RWPE2 (cell line): ENCODE data around the gene CRISPLD2.
A peak's percentile ranks its signal among the peaks of the same experiment; 100 is the strongest.

ENCODE experiments used
- ATAC-seq: fragments of 200-7000 bp; cut with Tn5 transposase; 3 replicates; pipeline ENCODE4 v1.9.1; 2021; ENCODE audit warnings: low read depth
- DNase-seq: peaks from one replicate; pipeline ENCODE4 v3.0.0-alpha.2; 2020; ENCODE audit warnings: low spot score
- H3K27ac ChIP-seq: fragments of 450-650 bp; 2 replicates; pipeline ENCODE4 v1.5.1; 2017; ENCODE audit warnings: mild to moderate bottlenecking; ENCODE audit not compliant: poor library complexity, severe bottlenecking
- H3K27me3 ChIP-seq: fragments of 250-450 bp; sonication (Bioruptor Pico); 2 replicates; pipeline ENCODE4 v1.5.1; 2021; ENCODE audit warnings: mild to moderate bottlenecking, moderate library complexity; ENCODE audit not compliant: insufficient read depth, poor library complexity, severe bottlenecking
- H3K36me3 ChIP-seq: fragments of 250-450 bp; sonication (Bioruptor Pico); 2 replicates; pipeline ENCODE4 v1.5.1; 2020; ENCODE audit warnings: low read depth, mild to moderate bottlenecking, moderate library complexity
- H3K4me1 ChIP-seq: fragments of 250-450 bp; sonication (Bioruptor Pico); 2 replicates; pipeline ENCODE4 v1.5.1; 2021; ENCODE audit warnings: mild to moderate bottlenecking, moderate library complexity; ENCODE audit not compliant: insufficient read depth, poor library complexity, severe bottlenecking
- H3K4me3 ChIP-seq: fragments of 250-450 bp; sonication (Bioruptor Pico); 2 replicates; pipeline ENCODE4 v1.5.1; 2021; ENCODE audit warnings: mild to moderate bottlenecking, moderate library complexity; ENCODE audit not compliant: severe bottlenecking
- H3K9me3 ChIP-seq: fragments of 250-450 bp; sonication (Bioruptor Pico); 2 replicates; pipeline ENCODE4 v1.5.1; 2021; ENCODE audit warnings: mild to moderate bottlenecking, moderate library complexity; ENCODE audit not compliant: severe bottlenecking
- TF ChIP-seq, protein P1 (sequence below): fragments of 450-650 bp; IDR thresholded peaks from one replicate; pipeline ENCODE4 v1.5.1; 2017; ENCODE audit warnings: mild to moderate bottlenecking, moderate library complexity; ENCODE audit not compliant: poor library complexity, severe bottlenecking

Gene CRISPLD2

DNA sequence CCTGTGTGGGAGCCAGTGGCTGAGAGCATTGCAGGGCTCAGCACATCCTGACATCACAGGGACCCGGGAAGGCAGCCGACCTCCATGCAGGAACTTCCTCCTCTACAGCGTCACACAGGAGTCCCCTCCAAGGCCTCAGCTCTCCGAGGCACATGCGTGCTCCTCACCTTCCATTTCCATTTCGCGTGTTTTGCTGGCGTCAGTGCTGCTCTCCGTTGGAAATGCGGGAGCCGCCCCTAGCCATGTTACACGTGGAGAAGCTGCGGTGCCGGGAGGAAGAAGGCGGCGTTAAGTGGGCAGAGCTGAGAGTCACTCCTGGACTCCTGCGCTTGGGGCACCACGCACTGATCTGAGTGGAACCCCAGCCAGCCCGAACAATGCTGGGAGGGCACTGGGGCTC lies 25.2 kb upstream of the CRISPLD2 start:
- ATAC-seq: no peak
- no peaks in the 10 kb centered on the region for H3K4me1 ChIP-seq
- TF ChIP-seq, protein P1, sequence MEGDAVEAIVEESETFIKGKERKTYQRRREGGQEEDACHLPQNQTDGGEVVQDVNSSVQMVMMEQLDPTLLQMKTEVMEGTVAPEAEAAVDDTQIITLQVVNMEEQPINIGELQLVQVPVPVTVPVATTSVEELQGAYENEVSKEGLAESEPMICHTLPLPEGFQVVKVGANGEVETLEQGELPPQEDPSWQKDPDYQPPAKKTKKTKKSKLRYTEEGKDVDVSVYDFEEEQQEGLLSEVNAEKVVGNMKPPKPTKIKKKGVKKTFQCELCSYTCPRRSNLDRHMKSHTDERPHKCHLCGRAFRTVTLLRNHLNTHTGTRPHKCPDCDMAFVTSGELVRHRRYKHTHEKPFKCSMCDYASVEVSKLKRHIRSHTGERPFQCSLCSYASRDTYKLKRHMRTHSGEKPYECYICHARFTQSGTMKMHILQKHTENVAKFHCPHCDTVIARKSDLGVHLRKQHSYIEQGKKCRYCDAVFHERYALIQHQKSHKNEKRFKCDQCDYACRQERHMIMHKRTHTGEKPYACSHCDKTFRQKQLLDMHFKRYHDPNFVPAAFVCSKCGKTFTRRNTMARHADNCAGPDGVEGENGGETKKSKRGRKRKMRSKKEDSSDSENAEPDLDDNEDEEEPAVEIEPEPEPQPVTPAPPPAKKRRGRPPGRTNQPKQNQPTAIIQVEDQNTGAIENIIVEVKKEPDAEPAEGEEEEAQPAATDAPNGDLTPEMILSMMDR: no peak
- DNase-seq: no peak
- H3K27ac ChIP-seq: no peak overlapping the region
- H3K9me3 ChIP-seq: no peaks in the 10 kb centered on the region
- no peaks in the 10 kb centered on the region for H3K27me3 ChIP-seq
- H3K4me3 ChIP-seq: no peak overlapping the region
- H3K36me3 ChIP-seq: no peaks in the 10 kb centered on the region

DNA sequence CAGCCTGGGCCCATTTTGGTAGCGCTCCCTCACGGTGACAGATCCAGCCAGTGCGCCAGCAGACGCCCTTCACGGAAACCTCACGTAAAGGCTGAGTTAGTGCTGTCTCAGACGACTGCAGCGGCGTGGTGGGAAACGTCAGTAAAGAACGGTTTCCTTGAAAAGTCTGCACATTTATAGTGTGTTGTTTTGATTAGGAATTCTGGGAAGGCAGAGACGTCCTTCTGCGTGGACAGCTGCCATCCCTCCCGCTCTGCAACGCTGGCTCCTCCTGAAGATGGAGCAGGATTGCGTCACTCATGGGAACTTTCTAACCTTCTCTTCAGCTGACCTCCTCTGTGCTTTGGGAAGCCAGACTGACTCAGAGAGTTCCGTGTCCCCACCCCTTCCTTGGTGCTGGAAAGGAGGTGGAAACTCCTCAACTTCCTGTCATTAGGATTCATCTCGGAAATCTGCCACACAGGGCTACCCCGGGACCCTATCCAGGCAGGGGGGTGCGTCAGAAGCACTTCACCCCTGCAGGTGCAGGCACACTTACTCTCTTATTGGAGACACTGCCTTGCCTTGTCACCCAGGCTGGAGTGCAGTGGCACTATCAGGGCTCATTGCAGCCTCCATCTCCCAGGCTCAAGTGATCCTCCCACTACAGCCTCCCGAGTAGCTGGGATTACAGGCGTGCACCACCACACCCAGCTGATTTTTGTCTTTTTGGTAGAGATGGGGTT lies 24.3 kb upstream of the CRISPLD2 start:
- ATAC-seq (peak; percentile 67; the same call in 2 of the 3 replicates), DNase-seq (no peak)
- Histone ChIP-seq H3K4me1 (no peaks in the 10 kb centered on the region), H3K36me3 (no peaks in the 10 kb centered on the region), H3K9me3 (no peaks in the 10 kb centered on the region), H3K27ac (no peak overlapping the region), H3K27me3 (no peaks in the 10 kb centered on the region), H3K4me3 (no peak overlapping the region)
- TF ChIP-seq, protein P1: no peak

DNA sequence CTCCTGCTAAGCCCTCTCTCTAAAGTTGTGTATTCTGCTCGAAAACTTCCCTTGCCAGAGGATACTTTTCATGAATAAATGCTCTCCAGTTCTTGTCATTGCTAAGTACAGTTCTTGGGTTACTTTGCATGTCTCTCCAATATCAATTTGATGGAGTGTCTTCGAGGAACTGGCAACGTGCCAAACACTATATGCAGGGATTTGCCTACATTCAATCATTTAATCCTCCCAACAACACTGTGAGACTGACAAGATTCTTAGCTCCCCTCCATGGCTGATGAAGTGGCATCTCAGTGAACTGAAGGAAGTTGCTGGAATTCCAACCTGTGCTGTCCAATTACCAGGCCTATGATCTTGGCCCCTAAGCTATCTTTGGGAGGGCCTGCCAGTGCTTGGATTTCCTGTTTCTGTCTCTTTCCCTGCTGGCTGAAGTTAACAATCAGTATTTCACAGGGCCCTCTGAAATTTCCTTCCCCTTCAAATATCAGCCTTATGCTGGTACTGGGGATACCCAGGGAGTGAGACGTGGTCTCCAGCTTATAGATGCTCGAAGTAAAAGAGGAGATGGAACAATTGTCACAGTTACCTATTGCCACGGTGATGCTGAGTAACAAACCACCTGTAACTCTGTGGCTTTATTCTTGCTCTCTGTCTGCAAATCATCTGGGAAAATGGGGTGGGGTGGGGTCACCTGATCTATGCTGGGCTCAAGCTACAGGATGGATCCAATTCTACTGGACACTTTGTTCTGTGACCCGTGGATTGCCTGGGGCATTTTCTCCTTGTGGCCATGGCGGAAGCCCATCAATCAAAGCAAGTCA lies 19.4 kb upstream of the CRISPLD2 start:
- Histone ChIP-seq H3K27me3 (no peaks in the 10 kb centered on the region), H3K4me3 (no peak overlapping the region), H3K9me3 (no peaks in the 10 kb centered on the region), H3K4me1 (no peaks in the 10 kb centered on the region), H3K36me3 (no peaks in the 10 kb centered on the region), H3K27ac (no peak overlapping the region)
- DNase-seq (no peak), ATAC-seq (no peak)
- TF ChIP-seq, protein P1: no peak

DNA sequence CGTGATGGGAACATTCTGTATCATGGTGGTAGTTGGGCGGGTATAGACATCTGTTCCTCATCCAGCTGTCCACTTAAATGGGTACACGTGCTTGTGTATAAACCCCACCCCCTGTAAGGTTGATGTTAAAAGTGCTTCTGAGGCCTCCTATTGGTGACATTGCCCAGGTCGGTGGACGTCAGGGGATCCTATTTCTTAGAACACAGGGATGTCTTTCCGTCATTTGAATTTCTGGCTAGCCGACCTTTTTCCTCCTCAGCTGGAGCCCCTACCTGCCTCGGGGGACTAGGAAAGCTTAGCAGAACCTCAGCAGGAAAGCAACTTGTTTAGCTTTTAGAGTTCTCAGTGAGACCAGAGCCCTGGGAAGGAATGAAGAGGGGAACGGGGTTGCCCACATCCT lies 16.6 kb upstream of the CRISPLD2 start:
- H3K4me3 ChIP-seq: no peak overlapping the region
- TF ChIP-seq, protein P1: no peak
- H3K27ac ChIP-seq: no peak overlapping the region
- peaks cover 14% of the 10 kb centered on the region for H3K4me1 ChIP-seq
- ATAC-seq: no peak
- H3K27me3 ChIP-seq: no peaks in the 10 kb centered on the region
- no peaks in the 10 kb centered on the region for H3K36me3 ChIP-seq
- H3K9me3 ChIP-seq: no peaks in the 10 kb centered on the region
- no peak for DNase-seq
